Small intestine (tissue), 7 donors: ENCODE measurements around the gene ADCY4. TPM values are rescaled to one million over a fixed set of nuclear protein-coding genes. Genes with fewer than 3 reads are reported as not detected.

Source experiments
- DNase-seq, 2 donors: peaks; one replicate each; pipeline versions ENCODE4 v3.0.0 to v3.0.0-alpha.2; 2013
- FAIRE-seq: peaks from 2 replicates; lab custom pipeline; 2012; peaks lifted over from hg19 to GRCh38; lab: Jason Lieb, UNC
- H3K27ac ChIP-seq, 3 donors: one replicate each; pipeline ENCODE4 v1.5.1; 2013; ENCODE audit warnings: low read length in 2 of 3, mild to moderate bottlenecking in 2 of 3, control low read depth in 1 of 3, inconsistent platforms in 1 of 3, low read depth in 1 of 3, moderate library complexity in 1 of 3
- H3K27me3 ChIP-seq, 3 donors: one replicate each; pipeline ENCODE4 v1.6.1; 2013; ENCODE audit warnings: low read length in 3 of 3, inconsistent platforms in 1 of 3; ENCODE audit not compliant: control insufficient read depth in 3 of 3, insufficient read depth in 3 of 3
- H3K36me3 ChIP-seq, 3 donors: one replicate each; pipeline ENCODE4 v1.6.1; 2013; ENCODE audit warnings: low read length in 3 of 3, inconsistent platforms in 1 of 3, low read depth in 1 of 3, mild to moderate bottlenecking in 1 of 3, moderate library complexity in 1 of 3; ENCODE audit not compliant: control insufficient read depth in 3 of 3, insufficient read depth in 2 of 3
- H3K4me1 ChIP-seq, 3 donors: one replicate each; pipeline ENCODE4 v1.6.1; 2013; ENCODE audit warnings: low read length in 2 of 3, inconsistent platforms in 1 of 3, low read depth in 1 of 3, mild to moderate bottlenecking in 1 of 3, moderate library complexity in 1 of 3; ENCODE audit not compliant: control insufficient read depth in 3 of 3, insufficient read depth in 2 of 3
- H3K4me3 ChIP-seq, 3 donors: one replicate each; pipeline ENCODE4 v1.5.1; 2013; ENCODE audit warnings: low read length in 3 of 3, control low read depth in 1 of 3, inconsistent platforms in 1 of 3, low read depth in 1 of 3, mild to moderate bottlenecking in 1 of 3, moderate library complexity in 1 of 3
- H3K9me3 ChIP-seq, 2 donors: one replicate each; pipeline ENCODE4 v1.6.1; 2013; ENCODE audit warnings: low read depth in 1 of 2, low read length in 1 of 2; ENCODE audit not compliant: control insufficient read depth in 2 of 2, insufficient read depth in 1 of 2
- WGBS, 3 donors: extraction: QIAGEN DNeasy Blood & Tissue Kit; methylation state at CpG; one replicate each; pipeline ENCODE4 v1.1.7; 2013; 5-methylcytosine and 5-hydroxymethylcytosine counted together
- polyA plus RNA-seq, 4 donors: library from polyadenylated mRNA; stranded (reverse) in 3 of 4; unstranded in 1 of 4; fragments of 200-250 nt in 3 of 4; fragments of 120-200 nt in 1 of 4; gene quantifications; one replicate each; pipeline versions ENCODE4 v1.2.1 to v1.2.3, GENCODE V29; 2013
- donor health status: healthy with polysubstance abuse.
- donor health status: control.
- donor health status: control.
- donor health status: Bipolar disorder and iron deficiency.
- donor health status: healthy.

ADCY4 gene
- polyA plus RNA-seq, 4 donors = 3.4 to 16.4 (median 6.1) TPM

DNA sequence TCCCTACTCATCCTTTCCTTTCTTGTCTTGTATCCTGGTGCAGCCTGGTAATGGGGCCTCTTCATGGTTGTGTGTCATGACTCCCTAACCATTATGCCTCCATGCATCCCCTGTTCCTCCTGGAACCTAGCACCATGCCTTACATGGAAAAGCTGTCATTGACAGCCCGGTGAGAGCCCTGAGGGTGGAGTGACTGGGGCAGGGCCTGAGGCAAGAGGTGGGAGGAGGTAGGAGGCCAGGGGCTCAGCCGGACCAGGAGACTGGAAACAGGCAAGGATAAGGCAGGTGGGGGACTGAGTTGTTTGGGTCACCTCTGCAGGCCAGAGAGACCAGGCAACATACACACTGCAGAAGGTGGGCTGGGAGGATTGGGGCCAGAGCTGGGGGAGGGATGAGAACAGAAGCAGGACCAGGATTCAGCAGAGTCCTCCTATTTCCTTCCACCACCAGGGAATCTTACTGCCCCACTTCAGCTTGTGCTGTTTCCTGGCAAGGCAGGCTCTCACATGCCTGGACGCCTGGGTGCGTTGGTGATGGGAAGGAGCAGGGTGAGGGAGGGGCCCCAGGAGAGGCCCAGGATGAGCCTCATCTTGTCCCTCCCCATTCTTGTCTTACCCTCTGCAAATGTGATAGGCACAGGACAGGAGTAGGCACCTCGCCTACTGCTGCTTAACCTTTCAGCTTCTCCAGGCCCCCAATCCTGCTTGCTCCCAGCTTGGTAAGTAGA is 25.2 kb downstream of the ADCY4 start, which contains the start of gene LTB4R2:
TSS of gene LTB4R2 (plus strand) at position 603 of the 727 bp plus-strand sequence. CDS start 525 bp downstream, outside the sequence.
- peak within 1 kb of the TSS; percentile 67 to 83 (median 74) for H3K27ac ChIP-seq
- no peaks in the 10 kb centered on the region for H3K9me3 ChIP-seq
- peak within 1 kb of the TSS; percentile 12 to 54 (median 18) for H3K4me3 ChIP-seq
- FAIRE-seq (no peak), DNase-seq (no peak)
- WGBS, 3 donors = 46 to 66% (median 47%) methylated on average over 5 of the region's 5 CpGs
- H3K4me1 ChIP-seq = peaks cover 9 to 61% (median 15%) of the 10 kb centered on the region in 3 donors
- peaks cover 0 to 2% (median 0%) of the 10 kb centered on the region in 3 donors for H3K27me3 ChIP-seq
- H3K36me3 ChIP-seq = peaks cover 16 to 54% (median 18%) of the 10 kb centered on the region in 3 donors

DNA sequence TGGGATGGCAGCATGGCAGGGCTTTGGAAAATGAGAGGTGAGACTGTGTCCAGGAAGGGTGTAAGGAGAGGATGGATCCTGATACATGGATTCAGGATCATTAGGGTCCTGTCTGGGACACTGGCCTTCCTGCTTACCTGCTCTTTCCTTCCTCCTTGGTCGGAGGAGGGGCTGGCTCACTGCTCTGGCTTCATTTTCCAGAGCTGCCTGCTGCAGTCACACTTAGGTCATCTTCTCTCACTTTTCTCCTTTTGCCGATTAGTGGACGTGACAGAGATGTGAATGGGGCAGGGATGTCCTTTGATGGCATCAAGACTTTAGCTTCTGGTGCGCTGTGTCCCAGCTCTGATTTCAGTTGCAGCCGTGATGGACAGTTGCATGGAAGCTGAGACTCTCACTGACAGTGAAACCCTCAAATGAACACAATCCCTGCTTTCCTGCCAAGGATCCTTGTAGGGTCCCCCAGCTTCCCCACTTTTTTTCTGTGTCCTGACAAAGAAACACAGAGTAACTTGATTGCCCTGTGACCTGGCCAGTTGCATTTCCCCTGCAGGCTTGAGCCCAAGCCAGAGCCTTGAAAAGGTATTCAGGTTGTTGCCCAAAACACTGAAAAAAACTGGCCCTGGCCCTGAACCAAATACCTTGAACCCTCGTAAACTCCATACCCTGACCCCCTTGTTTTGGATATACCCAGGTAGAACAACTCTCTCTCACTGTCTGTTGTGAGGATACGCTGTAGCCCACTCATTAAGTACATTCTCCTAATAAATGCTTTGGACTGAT is 26.3 kb downstream of the ADCY4 start:
- WGBS, 3 donors = 60 to 82% (median 70%) methylated on average over 7 of the region's 7 CpGs
- peaks cover 4 to 73% (median 15%) of the 10 kb centered on the region in 3 donors for H3K4me1 ChIP-seq
- FAIRE-seq (no peak), DNase-seq (no peak)
- H3K27me3 ChIP-seq = no peaks in the 10 kb centered on the region
- peak overlapping the region; percentile 76 to 99 (median 98) for H3K27ac ChIP-seq
- no peaks in the 10 kb centered on the region for H3K9me3 ChIP-seq
- peaks cover 20 to 66% (median 20%) of the 10 kb centered on the region in 3 donors for H3K36me3 ChIP-seq
- H3K4me3 ChIP-seq = no peak overlapping the region

DNA sequence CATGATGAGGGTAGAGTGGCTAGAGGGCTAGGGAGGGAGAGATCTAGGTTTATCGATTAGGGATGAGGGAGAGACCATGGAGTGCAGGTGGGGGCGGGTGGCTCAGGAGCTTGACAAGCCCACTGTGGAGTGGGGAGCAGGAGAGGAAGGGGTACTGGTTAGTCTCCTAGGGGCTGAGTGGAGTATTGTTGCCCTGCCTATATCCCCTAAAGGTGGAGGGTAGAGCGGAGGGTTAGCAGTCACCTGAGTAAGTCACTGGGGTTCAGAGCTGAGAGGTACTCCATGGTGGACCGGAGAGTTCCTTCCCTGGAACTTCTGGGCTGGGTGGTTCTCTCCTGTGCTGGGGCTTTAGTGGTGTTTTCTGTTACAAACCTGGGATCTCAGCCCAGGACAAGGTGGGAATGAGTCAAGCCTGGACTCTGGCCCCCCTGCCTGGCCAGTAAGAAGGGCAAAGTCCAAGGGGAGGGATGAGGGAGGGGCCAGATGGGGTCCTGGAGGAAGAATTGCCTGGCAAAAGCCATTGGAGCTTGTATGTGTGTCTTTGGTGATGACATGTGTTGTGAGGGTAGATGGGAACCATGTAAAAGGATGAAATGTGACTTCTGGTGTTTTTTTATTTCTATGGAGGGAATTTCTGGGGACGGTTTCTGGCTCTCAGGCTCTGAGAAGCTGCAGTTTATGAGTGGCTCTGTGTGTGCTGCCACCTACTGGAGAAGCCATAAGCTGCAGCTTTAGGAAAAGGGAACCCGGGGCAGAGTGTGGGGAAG is 27.1 kb downstream of the ADCY4 start, which contains the start of gene CIDEB:
TSS of gene CIDEB (minus strand) at position 403 of the 767 bp plus-strand sequence. CDS start at position 284, 119 bp downstream.
- Histone ChIP-seq H3K9me3 (no peaks in the 10 kb centered on the region), H3K4me1 (peaks cover 4 to 80% (median 17%) of the 10 kb centered on the region in 3 donors), H3K27ac (peak within 1 kb of the TSS; percentile 76 to 99 (median 98)), H3K27me3 (no peaks in the 10 kb centered on the region), H3K36me3 (peaks cover 20 to 68% (median 20%) of the 10 kb centered on the region in 3 donors), H3K4me3 (peak within 1 kb of the TSS in 2 of 3 donors; percentile 55 to 64)
- WGBS, 3 donors = 9 to 44% (median 23%) methylated on average over 6 of the region's 6 CpGs
- DNase-seq = peak; percentile 95 to 96
- no peak for FAIRE-seq

DNA sequence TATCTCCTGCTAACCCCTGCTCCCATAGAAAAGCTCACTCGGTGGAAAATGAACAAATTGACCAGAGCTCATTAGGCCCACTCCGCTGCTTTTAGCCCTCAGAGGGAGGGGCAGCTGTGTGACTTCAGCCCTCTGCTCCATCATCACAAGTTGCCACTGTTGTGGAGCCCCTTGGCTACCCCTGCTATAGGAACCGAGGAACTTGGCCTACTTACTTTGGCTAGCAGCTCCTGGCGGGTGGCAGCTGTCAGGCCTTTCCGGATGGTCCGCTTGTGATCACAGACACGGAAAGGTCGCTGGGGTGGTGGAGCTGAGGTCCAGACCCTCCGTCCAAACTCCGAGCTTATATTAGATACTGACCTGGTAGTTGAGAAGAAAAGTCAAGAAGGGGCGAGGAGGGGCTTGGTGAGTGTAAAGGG is 27.7 kb downstream of the ADCY4 start:
- 32 to 70% (median 40%) methylated on average over 11 of the region's 11 CpGs for WGBS, 3 donors
- H3K4me3 ChIP-seq = peak overlapping the region in 2 of 3 donors; percentile 55 to 64
- peaks cover 4 to 86% (median 19%) of the 10 kb centered on the region in 3 donors for H3K4me1 ChIP-seq
- FAIRE-seq (no peak), DNase-seq (peak in 1 of 2 donors; percentile 38)
- peak overlapping the region; percentile 76 to 99 (median 98) for H3K27ac ChIP-seq
- no peaks in the 10 kb centered on the region for H3K9me3 ChIP-seq
- peaks cover 20 to 72% (median 25%) of the 10 kb centered on the region in 3 donors for H3K36me3 ChIP-seq
- no peaks in the 10 kb centered on the region for H3K27me3 ChIP-seq

DNA sequence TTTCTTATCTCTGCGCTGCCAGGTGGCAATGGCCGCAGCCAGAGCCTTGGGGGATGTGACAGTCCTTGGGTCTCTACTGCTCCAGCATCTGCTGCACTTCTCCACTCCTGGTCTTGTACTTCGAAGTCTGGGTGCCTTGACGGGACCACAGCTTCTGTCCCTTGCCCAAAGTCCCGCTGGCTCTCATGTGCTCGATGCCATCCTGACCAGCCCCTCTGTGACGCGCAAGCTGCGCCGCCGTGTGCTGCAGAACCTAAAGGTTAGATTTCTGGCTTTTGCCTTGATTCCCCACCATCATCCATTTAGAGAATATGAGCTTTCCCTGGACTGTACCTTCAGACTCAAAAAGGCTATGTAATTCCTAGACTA is 30.9 kb downstream of the ADCY4 start:
- Histone ChIP-seq H3K4me1 (peaks cover 0 to 85% (median 6%) of the 10 kb centered on the region in 3 donors), H3K9me3 (no peaks in the 10 kb centered on the region), H3K4me3 (no peak overlapping the region), H3K36me3 (peaks cover 27 to 67% (median 31%) of the 10 kb centered on the region in 3 donors), H3K27ac (peak overlapping the region in 2 of 3 donors; percentile 73 to 84), H3K27me3 (no peaks in the 10 kb centered on the region)
- no peak for FAIRE-seq
- WGBS, 3 donors = 66 to 91% (median 76%) methylated on average over 11 of the region's 11 CpGs
- DNase-seq = no peak

DNA sequence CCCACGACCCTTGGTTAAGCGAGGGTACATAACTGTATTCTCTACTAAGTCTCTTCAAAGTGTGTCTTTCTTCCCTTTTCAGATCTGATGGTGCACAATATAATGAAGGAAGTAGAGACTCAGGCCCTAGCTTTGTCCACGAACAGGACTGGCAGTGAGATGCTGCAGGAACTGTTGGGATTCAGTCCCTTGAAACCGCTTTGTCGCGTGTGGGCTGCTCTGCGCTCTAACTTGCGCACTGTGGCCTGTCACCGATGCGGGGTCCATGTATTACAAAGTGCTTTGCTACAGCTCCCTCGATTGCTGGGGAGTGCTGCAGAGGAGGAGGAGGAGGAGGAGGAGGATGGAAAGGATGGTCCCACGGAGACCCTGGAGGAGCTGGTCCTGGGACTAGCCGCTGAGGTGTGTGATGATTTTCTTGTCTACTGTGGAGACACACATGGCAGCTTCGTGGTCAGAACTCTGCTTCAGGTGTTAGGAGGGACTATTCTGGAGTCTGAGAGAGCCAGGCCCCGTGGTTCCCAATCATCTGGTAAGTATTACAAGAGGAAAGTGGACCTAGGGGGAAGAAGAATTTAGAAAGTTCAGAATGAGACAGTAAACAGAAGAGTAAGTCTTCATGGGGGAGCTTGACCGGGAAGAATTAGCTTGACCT is 34.4 kb downstream of the ADCY4 start:
- H3K9me3 ChIP-seq = no peaks in the 10 kb centered on the region
- H3K27me3 ChIP-seq = no peaks in the 10 kb centered on the region
- peaks cover 18 to 62% (median 26%) of the 10 kb centered on the region in 3 donors for H3K36me3 ChIP-seq
- H3K4me1 ChIP-seq = peaks cover 0 to 72% (median 4%) of the 10 kb centered on the region in 3 donors
- peak overlapping the region; percentile 79 to 98 (median 88) for H3K27ac ChIP-seq
- H3K4me3 ChIP-seq = peak overlapping the region; percentile 80 to 97 (median 88)
- DNase-seq (no peak), FAIRE-seq (no peak)
- WGBS, 3 donors = 14 to 27% (median 18%) methylated on average over 16 of the region's 16 CpGs

DNA sequence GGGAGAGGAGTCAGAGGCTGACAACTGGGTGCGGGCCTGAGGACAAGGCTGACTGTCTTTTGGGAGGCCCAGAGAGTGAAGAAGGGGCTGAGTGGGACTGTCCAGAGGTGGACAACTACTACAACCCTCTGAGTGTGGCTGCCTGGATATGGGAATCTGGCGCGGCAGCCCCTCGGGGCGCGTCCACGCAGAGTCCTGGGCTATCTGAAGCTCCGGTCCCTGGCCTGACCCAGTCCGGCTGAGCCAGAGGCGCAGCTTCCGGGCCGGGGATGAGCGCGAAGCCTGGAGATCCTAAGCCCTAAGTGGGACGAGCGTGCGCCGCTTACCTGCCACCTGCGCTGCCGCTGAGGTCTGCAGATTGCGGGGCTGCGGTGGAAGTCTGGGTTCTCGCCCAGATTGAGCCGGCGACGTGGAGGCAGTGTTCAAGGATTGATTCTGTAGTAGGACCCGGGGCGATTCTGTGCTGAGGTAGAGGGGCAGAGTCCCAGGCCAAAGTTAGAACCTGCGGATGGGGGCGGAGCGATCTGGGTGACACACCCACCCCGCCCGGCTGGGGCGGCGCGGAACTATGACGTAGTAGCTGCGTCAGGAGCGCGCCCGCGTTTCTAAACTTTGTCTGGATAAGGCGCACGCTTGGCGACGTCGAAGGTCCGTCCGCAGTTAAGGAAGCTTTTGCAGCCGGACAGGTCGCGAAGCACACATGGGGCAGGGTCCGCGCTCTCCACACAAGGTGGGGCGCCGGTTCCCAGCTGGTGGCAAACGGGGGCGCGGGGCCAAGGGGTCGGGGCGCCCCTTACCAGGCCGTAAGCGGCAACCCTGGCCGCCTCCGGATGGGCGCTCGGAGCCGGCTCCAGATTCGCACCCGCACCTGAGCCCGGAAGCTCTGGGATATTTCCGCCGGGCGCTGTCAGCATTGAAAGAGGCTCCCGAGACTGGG is 35.3 kb downstream of the ADCY4 start, which contains the start of the genes DHRS1 and NOP9:
TSS of gene DHRS1 (minus strand) at position 526 of the 937 bp plus-strand sequence. CDS start 674 bp downstream, outside the sequence.
TSS of gene NOP9 (plus strand) at position 596 of the 937 bp plus-strand sequence. CDS start at position 701, 105 bp downstream.
- peak within 1 kb of the TSS; percentile 93 to 98 (median 94) for H3K27ac ChIP-seq
- no peaks in the 10 kb centered on the region for H3K27me3 ChIP-seq
- no peaks in the 10 kb centered on the region for H3K9me3 ChIP-seq
- peak within 1 kb of the TSS; percentile 80 to 97 (median 88) for H3K4me3 ChIP-seq
- 0 to 1% (median 1%) methylated on average over 72 to 75 of the region's 75 CpGs for WGBS, 3 donors
- peak; percentile 93 to 98 for DNase-seq
- H3K36me3 ChIP-seq = peaks cover 11 to 58% (median 20%) of the 10 kb centered on the region in 3 donors
- H3K4me1 ChIP-seq = peaks cover 0 to 66% (median 4%) of the 10 kb centered on the region in 3 donors
- no peak for FAIRE-seq
